Astrocyte (in vitro differentiated cells and primary cell): Measurements from ENCODE around the gene SDK1.

Experiments used
- EZH2 ChIP-seq: IDR thresholded peaks from 2 replicates; pipeline ENCODE4 v1.6.1; 2012; ENCODE audit warnings: mild to moderate bottlenecking, low read length, inconsistent platforms; ENCODE audit not compliant: insufficient read depth
- TF ChIP-seq, protein P1 (sequence below): IDR thresholded peaks from 2 replicates; pipeline ENCODE4 v1.5.1; 2011; ENCODE audit warnings: low read depth, mild to moderate bottlenecking, inconsistent platforms, low read length, moderate library complexity; ENCODE audit not compliant: insufficient read depth

GRCh38 chr7:4198301-4198700 is 897.2 kb downstream of the SDK1 start:
- TF ChIP-seq, protein P1, sequence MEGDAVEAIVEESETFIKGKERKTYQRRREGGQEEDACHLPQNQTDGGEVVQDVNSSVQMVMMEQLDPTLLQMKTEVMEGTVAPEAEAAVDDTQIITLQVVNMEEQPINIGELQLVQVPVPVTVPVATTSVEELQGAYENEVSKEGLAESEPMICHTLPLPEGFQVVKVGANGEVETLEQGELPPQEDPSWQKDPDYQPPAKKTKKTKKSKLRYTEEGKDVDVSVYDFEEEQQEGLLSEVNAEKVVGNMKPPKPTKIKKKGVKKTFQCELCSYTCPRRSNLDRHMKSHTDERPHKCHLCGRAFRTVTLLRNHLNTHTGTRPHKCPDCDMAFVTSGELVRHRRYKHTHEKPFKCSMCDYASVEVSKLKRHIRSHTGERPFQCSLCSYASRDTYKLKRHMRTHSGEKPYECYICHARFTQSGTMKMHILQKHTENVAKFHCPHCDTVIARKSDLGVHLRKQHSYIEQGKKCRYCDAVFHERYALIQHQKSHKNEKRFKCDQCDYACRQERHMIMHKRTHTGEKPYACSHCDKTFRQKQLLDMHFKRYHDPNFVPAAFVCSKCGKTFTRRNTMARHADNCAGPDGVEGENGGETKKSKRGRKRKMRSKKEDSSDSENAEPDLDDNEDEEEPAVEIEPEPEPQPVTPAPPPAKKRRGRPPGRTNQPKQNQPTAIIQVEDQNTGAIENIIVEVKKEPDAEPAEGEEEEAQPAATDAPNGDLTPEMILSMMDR = no peak
- no peak for TF ChIP-seq EZH2
